ENCODE results near the gene COPB1. TPM values are rescaled to one million over a fixed set of nuclear protein-coding genes. Genes with fewer than 3 reads are reported as not detected.

The COPB1 gene
- total RNA-seq, 1 donor from 2014 or later: 254 TPM

GRCh38 chr11:14513800-14514199, 14.2 kb upstream of the COPB1 start:
- no peak for DNase-seq

GRCh38 chr11:14506532-14506931, 6.9 kb upstream of the COPB1 start:
- no peak for DNase-seq

- DNase-seq: no peak
Observed at GRCh38 chr11:14503023-14503422, 3.4 kb upstream of the COPB1 start.

- DNase-seq: no peak
Observed at GRCh38 chr11:14502039-14502438, 2.4 kb upstream of the COPB1 start.

- DNase-seq: peak; percentile 76
Observed at GRCh38 chr11:14500181-14500651, 605 bp upstream of the COPB1 start.

GRCh38 chr11:14499178-14499559, 442 bp downstream of the COPB1 start:
- DNase-seq: peak; percentile 45

GRCh38 chr11:14480716-14481115, 18.9 kb downstream of the COPB1 start:
- DNase-seq: no peak

- no peak for DNase-seq
Observed at GRCh38 chr11:14471127-14471526, 28.5 kb downstream of the COPB1 start.

GRCh38 chr11:14463623-14464022, 36.0 kb downstream of the COPB1 start:
- DNase-seq: no peak

GRCh38 chr11:14460147-14460546, 39.5 kb downstream of the COPB1 start:
- no peak for DNase-seq

- DNase-seq: no peak
Observed at GRCh38 chr11:14458377-14458776, 41.2 kb downstream of the COPB1 start.

- DNase-seq: no peak
Observed at GRCh38 chr11:14455648-14456430, 43.8 kb downstream of the COPB1 start.

GRCh38 chr11:14454861-14455632, 44.6 kb downstream of the COPB1 start:
- DNase-seq: peak; percentile 63

- no peak for DNase-seq
Observed at GRCh38 chr11:14451825-14452224, 47.8 kb downstream of the COPB1 start.

GRCh38 chr11:14449302-14449714, 50.3 kb downstream of the COPB1 start:
- DNase-seq: no peak

- no peak for DNase-seq
Observed at GRCh38 chr11:14448240-14448639, 51.4 kb downstream of the COPB1 start.

- DNase-seq: peak; percentile 45
Observed at GRCh38 chr11:14446701-14447169, 52.9 kb downstream of the COPB1 start.

- DNase-seq: peak; percentile 60
Observed at GRCh38 chr11:14445542-14446530, 53.8 kb downstream of the COPB1 start.

GRCh38 chr11:14444441-14445189, 55.0 kb downstream of the COPB1 start:
- DNase-seq: no peak

- peak; percentile 36 for DNase-seq
Observed at GRCh38 chr11:14443638-14444037, 56.0 kb downstream of the COPB1 start.

- no peak for DNase-seq
Observed at GRCh38 chr11:14435717-14436512, 63.7 kb downstream of the COPB1 start.

All from dermis blood vessel endothelial cell (primary cell).